Measurements from ENCODE around the gene EIF3I.
A peak's percentile ranks its signal among the peaks of the same experiment; 100 is the strongest.

EIF3I gene

GRCh38 chr1:32186077-32186476, 36.1 kb upstream of the EIF3I start:
- no peaks in the 10 kb centered on the region for H3K9me3 ChIP-seq (ENCODE audit: control insufficient read depth, low read depth, low read length)
- H3K9ac ChIP-seq (ENCODE audit: low read length): no peak overlapping the region
- no peak overlapping the region for H3K4me3 ChIP-seq (ENCODE audit: low read length)
- H3K4me1 ChIP-seq (ENCODE audit: control insufficient read depth, low read depth, low read length): peaks cover 1% of the 10 kb centered on the region
- H3K27me3 ChIP-seq (ENCODE audit: control insufficient read depth, insufficient read depth, low read length): no peaks in the 10 kb centered on the region
- peaks cover 79% of the 10 kb centered on the region for H3K36me3 ChIP-seq (ENCODE audit: control insufficient read depth, low read depth, low read length)
- H3K27ac ChIP-seq (ENCODE audit: low read length): no peak overlapping the region

GRCh38 chr1:32186491-32186890, 35.7 kb upstream of the EIF3I start:
- Histone ChIP-seq H3K27ac (ENCODE audit: low read length) (no peak overlapping the region), H3K27me3 (ENCODE audit: control insufficient read depth, insufficient read depth, low read length) (no peaks in the 10 kb centered on the region), H3K9ac (ENCODE audit: low read length) (no peak overlapping the region), H3K4me3 (ENCODE audit: low read length) (no peak overlapping the region), H3K4me1 (ENCODE audit: control insufficient read depth, low read depth, low read length) (no peaks in the 10 kb centered on the region), H3K36me3 (ENCODE audit: control insufficient read depth, low read depth, low read length) (peaks cover 79% of the 10 kb centered on the region), H3K9me3 (ENCODE audit: control insufficient read depth, low read depth, low read length) (no peaks in the 10 kb centered on the region)

- no peak overlapping the region for H3K9ac ChIP-seq (ENCODE audit: low read length)
- H3K27me3 ChIP-seq (ENCODE audit: control insufficient read depth, insufficient read depth, low read length): no peaks in the 10 kb centered on the region
- no peaks in the 10 kb centered on the region for H3K4me1 ChIP-seq (ENCODE audit: control insufficient read depth, low read depth, low read length)
- H3K9me3 ChIP-seq (ENCODE audit: control insufficient read depth, low read depth, low read length): no peaks in the 10 kb centered on the region
- H3K27ac ChIP-seq (ENCODE audit: low read length): no peak overlapping the region
- no peak overlapping the region for H3K4me3 ChIP-seq (ENCODE audit: low read length)
- H3K36me3 ChIP-seq (ENCODE audit: control insufficient read depth, low read depth, low read length): peaks cover 81% of the 10 kb centered on the region
Observed at GRCh38 chr1:32187850-32188249, 34.4 kb upstream of the EIF3I start.

- H3K27ac ChIP-seq (ENCODE audit: low read length): no peak overlapping the region
- H3K36me3 ChIP-seq (ENCODE audit: control insufficient read depth, low read depth, low read length): peaks cover 98% of the 10 kb centered on the region
- no peaks in the 10 kb centered on the region for H3K4me1 ChIP-seq (ENCODE audit: control insufficient read depth, low read depth, low read length)
- H3K4me3 ChIP-seq (ENCODE audit: low read length): no peak overlapping the region
- H3K9ac ChIP-seq (ENCODE audit: low read length): no peak overlapping the region
- no peaks in the 10 kb centered on the region for H3K9me3 ChIP-seq (ENCODE audit: control insufficient read depth, low read depth, low read length)
- H3K27me3 ChIP-seq (ENCODE audit: control insufficient read depth, insufficient read depth, low read length): no peaks in the 10 kb centered on the region
Observed at GRCh38 chr1:32192220-32192948, 29.8 kb upstream of the EIF3I start.

GRCh38 chr1:32194984-32195383, 27.2 kb upstream of the EIF3I start:
- H3K36me3 ChIP-seq (ENCODE audit: control insufficient read depth, low read depth, low read length): peaks cover 82% of the 10 kb centered on the region
- H3K9ac ChIP-seq (ENCODE audit: low read length): no peak overlapping the region

GRCh38 chr1:32195531-32195930, 26.7 kb upstream of the EIF3I start:
- Histone ChIP-seq H3K27me3 (ENCODE audit: control insufficient read depth, insufficient read depth, low read length) (no peaks in the 10 kb centered on the region), H3K4me1 (ENCODE audit: control insufficient read depth, low read depth, low read length) (peaks cover 16% of the 10 kb centered on the region), H3K36me3 (ENCODE audit: control insufficient read depth, low read depth, low read length) (peaks cover 76% of the 10 kb centered on the region), H3K9me3 (ENCODE audit: control insufficient read depth, low read depth, low read length) (no peaks in the 10 kb centered on the region), H3K4me3 (ENCODE audit: low read length) (no peak overlapping the region), H3K27ac (ENCODE audit: low read length) (no peak overlapping the region), H3K9ac (ENCODE audit: low read length) (no peak overlapping the region)

More at GRCh38 chr1:32194984-32195383, 27.2 kb upstream of the EIF3I start:
- peaks cover 13% of the 10 kb centered on the region for H3K4me1 ChIP-seq (ENCODE audit: control insufficient read depth, low read depth, low read length)
- H3K4me3 ChIP-seq (ENCODE audit: low read length): no peak overlapping the region
- no peaks in the 10 kb centered on the region for H3K27me3 ChIP-seq (ENCODE audit: control insufficient read depth, insufficient read depth, low read length)
- no peaks in the 10 kb centered on the region for H3K9me3 ChIP-seq (ENCODE audit: control insufficient read depth, low read depth, low read length)
- no peak overlapping the region for H3K27ac ChIP-seq (ENCODE audit: low read length)

GRCh38 chr1:32195972-32196823, 26.0 kb upstream of the EIF3I start:
- no peak overlapping the region for H3K9ac ChIP-seq (ENCODE audit: low read length)
- no peak overlapping the region for H3K4me3 ChIP-seq (ENCODE audit: low read length)
- H3K9me3 ChIP-seq (ENCODE audit: control insufficient read depth, low read depth, low read length): no peaks in the 10 kb centered on the region
- H3K27me3 ChIP-seq (ENCODE audit: control insufficient read depth, insufficient read depth, low read length): no peaks in the 10 kb centered on the region
- peaks cover 70% of the 10 kb centered on the region for H3K36me3 ChIP-seq (ENCODE audit: control insufficient read depth, low read depth, low read length)
- peaks cover 17% of the 10 kb centered on the region for H3K4me1 ChIP-seq (ENCODE audit: control insufficient read depth, low read depth, low read length)
- no peak overlapping the region for H3K27ac ChIP-seq (ENCODE audit: low read length)

GRCh38 chr1:32197074-32197473, 25.1 kb upstream of the EIF3I start:
- Histone ChIP-seq H3K4me1 (ENCODE audit: control insufficient read depth, low read depth, low read length) (peaks cover 24% of the 10 kb centered on the region), H3K4me3 (ENCODE audit: low read length) (no peak overlapping the region), H3K9ac (ENCODE audit: low read length) (no peak overlapping the region), H3K36me3 (ENCODE audit: control insufficient read depth, low read depth, low read length) (peaks cover 61% of the 10 kb centered on the region), H3K9me3 (ENCODE audit: control insufficient read depth, low read depth, low read length) (no peaks in the 10 kb centered on the region), H3K27ac (ENCODE audit: low read length) (no peak overlapping the region), H3K27me3 (ENCODE audit: control insufficient read depth, insufficient read depth, low read length) (no peaks in the 10 kb centered on the region)

GRCh38 chr1:32197837-32198236, 24.4 kb upstream of the EIF3I start:
- Histone ChIP-seq H3K4me3 (ENCODE audit: low read length) (no peak overlapping the region), H3K36me3 (ENCODE audit: control insufficient read depth, low read depth, low read length) (peaks cover 54% of the 10 kb centered on the region), H3K9me3 (ENCODE audit: control insufficient read depth, low read depth, low read length) (no peaks in the 10 kb centered on the region), H3K27ac (ENCODE audit: low read length) (no peak overlapping the region), H3K4me1 (ENCODE audit: control insufficient read depth, low read depth, low read length) (peaks cover 25% of the 10 kb centered on the region), H3K9ac (ENCODE audit: low read length) (no peak overlapping the region), H3K27me3 (ENCODE audit: control insufficient read depth, insufficient read depth, low read length) (no peaks in the 10 kb centered on the region)

- Histone ChIP-seq H3K9ac (ENCODE audit: low read length) (no peak overlapping the region), H3K4me1 (ENCODE audit: control insufficient read depth, low read depth, low read length) (peaks cover 25% of the 10 kb centered on the region), H3K9me3 (ENCODE audit: control insufficient read depth, low read depth, low read length) (no peaks in the 10 kb centered on the region), H3K27me3 (ENCODE audit: control insufficient read depth, insufficient read depth, low read length) (no peaks in the 10 kb centered on the region), H3K36me3 (ENCODE audit: control insufficient read depth, low read depth, low read length) (peaks cover 48% of the 10 kb centered on the region), H3K27ac (ENCODE audit: low read length) (no peak overlapping the region), H3K4me3 (ENCODE audit: low read length) (no peak overlapping the region)
Observed at GRCh38 chr1:32198237-32199042, 23.8 kb upstream of the EIF3I start.

GRCh38 chr1:32199043-32199716, 23.0 kb upstream of the EIF3I start:
- peaks cover 4% of the 10 kb centered on the region for H3K27me3 ChIP-seq (ENCODE audit: control insufficient read depth, insufficient read depth, low read length)
- peaks cover 25% of the 10 kb centered on the region for H3K4me1 ChIP-seq (ENCODE audit: control insufficient read depth, low read depth, low read length)
- H3K36me3 ChIP-seq (ENCODE audit: control insufficient read depth, low read depth, low read length): peaks cover 40% of the 10 kb centered on the region
- no peak overlapping the region for H3K27ac ChIP-seq (ENCODE audit: low read length)
- H3K4me3 ChIP-seq (ENCODE audit: low read length): peak overlapping the region; percentile 74
- no peak overlapping the region for H3K9ac ChIP-seq (ENCODE audit: low read length)
- H3K9me3 ChIP-seq (ENCODE audit: control insufficient read depth, low read depth, low read length): no peaks in the 10 kb centered on the region

Measured in iPS-18a (cell line).